HG02884 (cell line): ENCODE results near the gene ZMYND10.

ENCODE experiments used
- ATAC-seq: cut with Tn5 transposase; IDR thresholded peaks from one replicate; pipeline ENCODE4 v1.9.1; 2021; ENCODE audit warnings: mild to moderate bottlenecking, moderate library complexity; ENCODE audit not compliant: unreplicated experiment

The ZMYND10 gene

DNA sequence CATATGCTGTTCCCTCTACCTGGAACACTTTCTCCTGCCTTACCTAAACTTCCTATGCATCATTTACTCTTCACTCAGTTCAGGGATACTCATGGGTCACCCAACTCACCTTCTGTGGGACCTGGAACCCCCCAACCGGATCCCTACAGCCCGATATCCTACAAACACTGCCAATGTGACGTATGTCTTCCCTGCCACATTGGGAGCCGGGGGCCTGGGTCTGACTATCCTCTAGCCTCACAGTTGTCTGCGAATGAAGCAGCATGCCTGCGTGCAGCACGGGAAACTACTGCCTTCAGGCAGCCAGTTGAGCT, 4.6 kb upstream of the ZMYND10 start:
- ATAC-seq = no peak

DNA sequence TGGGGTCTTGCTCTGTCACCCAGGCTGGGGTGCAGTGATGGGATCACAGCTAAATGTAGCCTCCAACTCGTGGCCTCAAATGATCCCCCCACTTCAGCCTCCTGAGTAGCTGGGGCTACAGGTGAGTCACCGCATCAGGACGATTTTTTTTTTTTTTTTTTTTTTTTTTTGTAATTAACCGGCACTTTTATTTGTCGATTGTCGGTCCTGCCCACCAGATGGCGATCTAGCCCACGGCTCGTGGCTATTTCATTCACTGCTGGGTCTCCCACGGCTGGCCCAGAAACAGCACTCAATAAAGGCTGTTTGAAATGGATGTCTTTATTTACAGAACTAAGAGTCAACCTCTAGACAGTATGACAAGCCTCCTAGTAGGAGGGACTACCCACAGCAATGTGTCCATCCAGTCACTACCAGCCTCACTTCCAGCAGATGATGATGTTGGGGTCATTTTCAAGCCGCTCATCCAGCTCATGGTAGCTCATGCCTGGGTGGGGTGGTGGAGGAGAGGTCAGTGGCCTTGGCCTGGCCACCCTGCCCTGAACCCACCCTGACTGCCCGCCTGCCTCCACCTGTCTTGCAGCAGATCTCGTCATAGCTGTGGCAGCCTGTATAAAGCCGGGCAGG, 1.8 kb upstream of the ZMYND10 start:
- ATAC-seq = no peak

DNA sequence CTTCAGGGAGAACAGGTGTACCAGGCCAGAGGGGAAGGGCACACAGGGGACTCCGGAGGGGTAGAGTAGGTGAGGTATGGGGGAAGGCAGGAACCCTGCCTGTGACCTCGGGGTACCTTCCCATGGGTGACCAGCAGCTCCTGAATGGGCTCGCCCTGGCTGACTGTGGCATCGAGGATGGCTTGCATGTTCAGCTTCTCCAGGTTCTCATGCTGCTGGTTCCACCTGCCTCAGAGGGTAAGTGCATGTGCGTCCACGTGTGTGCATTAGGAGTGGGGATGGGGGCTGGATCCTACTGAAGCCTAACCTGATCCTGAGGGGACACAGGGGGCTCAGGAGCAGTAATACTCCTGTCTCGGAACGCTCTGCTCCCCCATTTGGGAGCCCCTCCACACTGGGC, 524 bp downstream of the ZMYND10 start:
- no peak for ATAC-seq

DNA sequence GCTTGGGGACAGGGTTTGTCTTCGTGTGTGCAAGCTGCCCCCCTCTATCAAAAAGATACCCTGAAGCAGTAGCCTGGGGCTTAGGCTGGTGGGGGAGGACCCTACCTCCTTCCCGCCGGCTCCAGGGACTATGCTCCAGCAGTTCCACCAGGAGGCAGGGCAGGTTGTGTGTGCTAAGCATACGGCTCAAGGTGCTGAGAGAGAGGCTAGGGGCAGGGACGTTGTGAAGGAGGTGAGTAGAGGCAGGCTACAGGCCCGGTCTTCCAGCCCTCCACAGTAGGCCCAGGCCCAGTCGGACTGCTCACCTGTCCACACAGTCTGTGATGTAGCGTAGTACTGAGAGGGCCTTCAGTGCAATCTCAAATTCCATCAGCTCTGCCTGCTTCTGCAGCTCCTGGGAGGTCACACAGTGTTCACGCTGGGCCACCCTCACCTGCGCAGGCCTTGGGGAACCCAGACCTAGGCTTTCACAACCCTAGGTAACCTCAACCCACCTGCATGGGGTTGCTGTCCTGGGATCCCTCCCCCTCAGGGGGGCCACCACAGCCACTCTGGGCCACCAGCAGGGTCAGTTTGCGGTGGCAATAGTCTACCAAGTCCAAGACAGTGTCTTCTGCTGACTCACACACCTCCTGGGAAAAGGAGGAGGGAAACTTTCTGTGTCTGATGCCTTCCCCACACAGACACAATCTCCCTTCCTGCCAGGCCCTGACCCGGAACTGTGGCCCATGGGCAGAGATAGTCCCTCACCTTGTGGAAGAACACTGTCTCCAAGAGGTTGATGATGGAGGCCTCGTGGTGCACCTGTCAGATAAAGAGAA, 2.5 kb downstream of the ZMYND10 start:
- no peak for ATAC-seq

DNA sequence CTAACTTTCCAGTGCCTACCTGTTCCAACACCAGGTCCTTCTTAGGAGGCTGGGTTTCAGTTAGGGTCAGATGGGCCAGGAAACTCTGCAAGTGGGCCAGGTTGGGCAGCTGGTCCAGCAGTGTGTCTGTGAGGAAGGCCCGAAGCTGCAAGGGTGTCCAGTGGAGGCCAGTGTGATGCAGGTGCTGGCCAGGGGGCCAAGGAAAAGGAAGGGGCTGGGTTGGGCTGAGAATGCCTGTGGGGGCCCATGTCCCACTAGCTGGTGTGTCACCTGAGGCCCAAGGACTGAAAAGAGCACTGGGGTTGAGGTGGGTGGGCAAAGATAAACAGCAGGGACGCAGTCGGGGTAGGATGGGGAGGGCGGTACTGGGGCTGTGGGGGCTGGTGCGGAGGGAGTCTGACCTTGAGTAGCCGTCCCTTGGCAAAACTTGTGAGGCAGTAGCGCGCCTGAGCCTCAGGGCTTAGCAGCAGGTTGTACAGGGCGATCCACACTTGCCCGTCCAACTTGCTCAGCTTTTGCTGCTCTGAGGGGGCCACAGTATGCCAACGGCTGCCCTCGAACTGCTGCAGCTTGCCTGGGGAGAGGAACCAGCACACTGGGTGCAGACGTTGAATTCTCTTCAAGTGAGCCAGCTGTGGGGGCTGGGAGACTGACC, 3.4 kb downstream of the ZMYND10 start:
- ATAC-seq = no peak

DNA sequence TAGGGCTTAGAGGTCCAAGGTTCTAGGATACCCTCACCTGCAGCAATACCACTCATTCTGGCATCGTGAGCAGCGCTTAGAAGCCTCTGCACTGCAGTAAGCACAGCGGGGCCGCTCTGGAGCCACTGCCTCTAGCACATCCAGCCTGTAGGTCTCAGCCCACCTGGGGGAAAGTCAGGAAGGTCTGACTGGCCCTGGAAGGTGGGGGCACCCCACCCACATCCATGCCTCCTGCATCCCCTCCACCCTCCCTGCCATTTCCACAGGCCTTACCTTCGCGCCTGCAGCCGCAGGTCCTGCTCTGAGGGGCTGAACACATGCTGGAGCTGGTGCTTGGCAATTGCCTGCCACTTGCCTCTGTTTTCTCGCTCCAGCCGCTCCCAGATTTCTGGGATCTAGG, 4.0 kb downstream of the ZMYND10 start:
- ATAC-seq = no peak

DNA sequence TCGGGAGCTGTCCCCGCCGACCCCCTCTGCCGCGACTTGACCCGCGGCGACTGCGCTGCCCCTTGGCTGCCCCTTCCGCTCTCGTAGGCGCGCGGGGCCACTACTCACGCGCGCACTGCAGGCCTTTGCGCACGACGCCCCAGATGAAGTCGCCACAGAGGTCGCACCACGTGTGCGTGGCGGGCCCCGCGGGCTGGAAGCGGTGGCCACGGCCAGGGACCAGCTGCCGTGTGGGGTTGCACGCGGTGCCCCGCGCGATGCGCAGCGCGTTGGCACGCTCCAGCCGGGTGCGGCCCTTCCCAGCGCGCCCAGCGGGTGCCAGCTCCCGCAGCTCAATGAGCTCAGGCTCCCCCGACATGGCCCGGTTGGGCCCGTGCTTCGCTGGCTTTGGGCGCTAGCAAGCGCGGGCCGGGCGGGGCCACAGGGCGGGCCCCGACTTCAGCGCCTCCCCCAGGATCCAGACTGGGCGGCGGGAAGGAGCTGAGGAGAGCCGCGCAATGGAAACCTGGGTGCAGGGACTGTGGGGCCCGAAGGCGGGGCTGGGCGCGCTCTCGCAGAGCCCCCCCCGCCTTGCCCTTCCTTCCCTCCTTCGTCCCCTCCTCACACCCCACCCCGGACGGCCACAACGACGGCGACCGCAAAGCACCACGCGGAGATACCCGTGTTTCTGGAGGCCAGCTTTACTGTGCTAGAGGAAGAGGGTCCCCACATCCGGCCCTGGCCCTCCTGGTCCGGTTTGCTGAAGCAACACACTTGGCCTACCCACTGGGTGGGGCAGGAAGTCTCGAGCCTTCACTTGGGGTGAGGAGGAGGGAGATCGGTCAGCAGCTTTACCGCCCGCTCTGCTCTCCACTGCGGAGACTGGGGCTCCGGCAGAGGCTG, 4.8 kb downstream of the ZMYND10 start, which contains the start of gene RASSF1:
Gene RASSF1 (minus strand): TSS at position 389 of the 882 bp plus-strand sequence. CDS start 31 bp downstream, at position 358.
- ATAC-seq = no peak

DNA sequence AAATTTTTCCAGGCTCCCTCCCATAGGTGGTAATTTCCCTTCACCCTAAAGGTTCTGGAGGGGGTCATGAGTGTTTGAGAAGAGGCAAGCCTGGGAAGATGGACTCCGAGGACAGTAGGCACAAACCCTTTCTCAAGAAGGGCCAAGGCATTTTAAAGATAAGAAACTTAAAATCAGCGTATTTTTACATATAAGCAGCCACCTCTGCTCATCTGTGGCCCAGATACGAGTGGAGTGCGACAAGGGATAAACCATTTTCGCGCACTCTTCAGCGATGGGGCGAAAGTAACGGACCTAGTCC, 5.4 kb downstream of the ZMYND10 start:
- ATAC-seq = no peak

DNA sequence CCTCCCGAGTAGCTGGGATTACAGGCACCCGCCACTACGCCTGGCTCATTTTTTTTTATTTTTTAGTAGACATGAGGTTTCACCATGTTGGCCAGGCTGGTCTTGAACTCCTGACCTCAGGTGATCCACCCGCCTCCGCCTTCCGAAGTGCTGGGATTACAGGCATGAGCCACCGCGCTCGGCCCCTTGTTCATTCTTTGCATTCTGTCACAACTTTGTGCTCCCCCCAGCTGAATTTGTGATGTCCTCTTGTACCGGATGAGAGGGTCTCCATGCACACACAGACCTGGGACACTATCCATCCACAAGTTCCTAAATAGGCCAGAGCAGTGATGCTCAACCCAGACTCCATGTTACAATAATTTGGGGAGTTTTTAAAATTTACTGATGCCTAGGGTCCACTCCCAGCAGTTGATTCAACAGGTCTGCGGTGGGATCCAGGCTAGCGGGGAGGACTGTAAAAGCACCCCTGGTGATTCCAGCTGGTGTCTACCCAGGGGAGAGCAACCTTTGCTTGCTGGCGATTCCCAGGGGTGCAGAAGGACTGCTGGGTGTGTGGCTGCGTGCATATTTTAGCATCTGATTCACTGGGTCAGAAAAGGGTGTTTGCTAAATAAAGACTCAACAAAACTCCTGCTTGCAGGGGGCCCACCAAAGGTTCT, 5.9 kb downstream of the ZMYND10 start:
- ATAC-seq = no peak

DNA sequence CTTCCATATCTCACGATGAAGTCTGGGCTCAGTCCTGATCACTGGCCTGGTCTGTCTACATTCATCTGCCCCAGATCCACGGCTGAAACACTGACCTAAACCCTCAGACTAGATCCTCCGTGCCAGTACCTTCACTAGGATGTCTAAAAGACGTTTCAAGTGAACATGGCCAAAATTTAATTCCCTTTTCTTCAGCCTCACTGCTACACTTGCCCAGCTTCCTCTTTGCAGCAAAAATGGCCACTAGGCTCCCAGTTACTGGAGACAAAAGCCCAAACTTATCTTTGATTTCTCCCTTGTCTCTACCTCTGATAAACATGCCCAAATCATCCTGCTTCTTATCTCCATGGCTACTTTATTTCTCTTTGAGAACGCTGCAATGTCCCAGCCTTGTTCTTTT, 6.6 kb downstream of the ZMYND10 start:
- ATAC-seq = no peak

DNA sequence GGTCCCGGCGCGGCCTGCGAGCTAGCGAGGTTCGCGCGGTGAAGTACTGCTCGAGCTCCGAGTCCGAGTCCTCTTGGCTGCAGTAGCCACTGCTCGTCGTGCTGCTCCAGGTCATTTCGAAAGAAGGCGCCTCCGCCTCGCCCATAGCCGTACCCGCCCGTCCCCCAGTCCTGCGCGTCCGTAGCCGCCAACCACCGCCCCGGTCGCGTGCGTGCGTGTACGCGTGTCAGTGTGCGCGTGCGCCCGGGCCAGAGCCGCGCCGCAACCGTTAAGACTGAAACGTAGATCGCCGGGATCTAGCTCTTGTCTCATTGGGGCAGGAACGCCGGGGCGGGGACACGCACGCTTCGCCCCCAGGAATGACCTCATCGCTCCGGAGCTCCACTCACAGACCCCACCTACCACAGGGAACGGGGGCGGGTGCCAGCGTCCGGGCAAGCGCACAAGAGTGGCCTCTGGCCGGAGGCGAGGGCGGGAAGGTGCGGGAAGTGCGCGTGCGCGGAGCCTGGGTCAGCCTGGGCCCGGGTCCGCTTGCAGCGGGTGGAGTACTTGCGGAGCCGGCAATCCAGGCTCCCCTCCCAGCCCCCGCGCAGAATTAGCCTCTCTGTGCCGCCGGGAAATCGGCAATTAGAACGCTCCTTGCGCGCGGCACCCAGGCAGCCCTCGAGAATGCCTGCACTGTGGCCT, 8.2 kb downstream of the ZMYND10 start:
- ATAC-seq = peak; percentile 65

DNA sequence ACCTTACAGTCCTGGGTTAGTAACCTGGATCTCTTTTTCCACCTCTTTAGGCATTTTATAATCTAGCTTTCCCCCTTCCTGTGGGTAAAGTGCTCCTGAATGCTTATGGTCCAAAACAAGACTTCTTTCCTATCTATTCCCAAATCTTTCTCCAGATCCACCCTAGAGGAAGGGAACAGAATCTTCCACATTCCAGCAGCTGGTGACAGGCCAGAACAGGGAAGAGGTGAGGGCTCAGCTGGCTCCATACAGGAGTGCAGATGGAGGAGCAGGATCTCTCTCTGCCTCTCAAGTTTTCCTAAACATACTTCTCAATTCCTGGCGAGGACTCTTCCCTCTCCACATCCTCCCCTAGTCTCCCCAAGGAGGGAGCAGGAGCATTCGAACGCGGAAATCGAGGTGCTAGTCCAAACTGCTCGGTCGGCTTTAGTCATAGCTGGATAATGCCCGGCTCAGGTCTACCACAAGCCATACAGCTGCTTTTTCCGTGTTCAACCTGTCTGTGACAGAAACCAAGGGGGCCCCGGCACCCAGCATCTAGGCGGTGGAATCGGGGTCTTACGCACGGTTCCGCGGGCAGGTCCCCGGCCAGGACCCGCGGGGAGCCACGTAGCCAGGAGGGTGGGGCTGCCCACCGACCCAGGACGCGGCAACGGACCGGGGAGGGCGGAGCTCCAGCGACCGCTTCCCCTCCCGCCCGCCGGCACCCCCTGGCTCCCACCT, 8.9 kb downstream of the ZMYND10 start:
- ATAC-seq = peak; percentile 4

DNA sequence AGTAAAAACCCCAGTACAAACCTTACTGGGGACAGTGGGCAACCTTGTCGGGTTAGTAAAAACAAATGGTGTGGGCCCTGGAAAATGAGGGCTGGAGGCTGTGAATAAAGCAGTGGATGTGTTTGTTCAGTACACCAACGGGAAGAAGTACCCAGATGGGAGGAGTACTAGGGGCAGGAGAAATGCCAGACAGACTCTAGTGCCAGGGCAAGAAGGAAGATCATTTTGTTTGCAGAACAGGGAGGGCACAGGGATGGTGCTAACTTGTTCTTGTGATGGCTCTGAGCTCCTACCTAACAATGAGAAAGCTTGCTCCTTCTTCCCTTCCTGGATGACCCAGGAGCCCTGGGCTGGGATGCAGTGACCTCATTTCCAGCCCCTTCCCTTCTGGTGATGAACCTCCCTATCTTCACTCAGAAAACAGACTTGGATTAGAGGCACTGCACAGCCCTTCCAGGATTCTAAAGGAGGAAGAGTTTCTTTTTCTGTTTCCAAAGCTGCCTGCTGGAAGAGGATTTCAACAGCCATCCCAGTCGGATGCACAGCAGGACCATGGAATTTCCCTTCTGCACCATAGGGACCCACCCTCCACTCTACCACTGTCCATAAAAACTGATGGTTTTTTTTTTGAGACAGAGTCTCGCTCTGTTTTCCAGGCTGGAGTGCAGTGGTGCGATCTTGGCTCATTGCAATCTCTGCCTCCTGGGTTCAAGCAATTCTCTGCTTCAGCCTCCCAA, 11.0 kb downstream of the ZMYND10 start:
- ATAC-seq = no peak

DNA sequence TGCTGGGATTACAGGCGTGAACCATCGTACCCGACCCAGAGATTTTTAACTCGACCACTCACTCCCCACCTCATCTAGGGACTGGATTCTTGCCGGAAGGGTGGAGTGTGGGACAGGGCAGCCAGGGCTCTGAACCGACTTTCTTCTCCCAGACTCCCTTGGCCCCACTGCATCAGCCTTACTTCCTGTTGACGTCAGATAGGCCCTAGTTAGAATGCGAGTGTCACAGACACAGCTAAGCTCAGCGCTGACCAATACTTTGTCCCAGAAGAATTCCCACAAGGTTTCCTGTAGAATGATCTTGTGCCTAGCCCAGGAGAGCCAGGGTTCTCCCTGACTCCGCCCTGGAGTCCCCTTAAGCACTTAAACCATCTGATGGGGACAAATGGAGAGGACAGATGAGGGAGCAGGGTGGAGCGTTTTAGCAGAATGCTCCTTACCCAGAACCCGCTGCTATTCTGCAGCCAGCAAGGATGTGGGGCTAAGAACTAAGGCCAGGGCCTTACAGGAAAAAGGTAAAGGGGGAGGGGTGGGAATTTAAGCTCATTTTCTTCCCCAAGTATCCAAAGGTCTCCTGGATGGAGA, 11.7 kb downstream of the ZMYND10 start:
- no peak for ATAC-seq

DNA sequence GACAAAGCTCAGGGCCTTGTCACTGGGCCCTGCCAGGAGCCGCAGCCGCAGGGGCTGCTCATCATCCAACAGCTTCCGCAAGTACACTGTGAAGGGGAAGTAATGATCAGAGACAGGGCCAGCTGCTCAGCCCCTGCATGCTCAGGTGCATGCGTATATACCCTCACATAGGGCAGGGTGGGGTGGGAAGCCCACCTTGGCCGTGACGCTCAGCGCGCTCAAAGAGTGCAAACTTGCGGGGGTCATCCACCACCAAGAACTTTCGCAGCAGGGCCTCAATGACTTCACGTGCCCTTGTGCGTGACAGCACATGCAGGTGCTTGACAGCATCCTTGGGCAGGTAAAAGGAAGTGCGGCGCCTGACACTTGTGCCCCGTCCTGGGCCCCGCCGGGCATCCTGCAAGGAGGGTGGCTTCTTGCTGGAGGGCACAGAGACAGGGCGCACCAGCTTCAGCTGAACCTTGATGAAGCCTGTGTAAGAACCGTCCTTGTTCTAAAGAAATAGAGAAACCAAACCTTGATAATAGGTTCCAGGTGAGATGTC, 14.1 kb downstream of the ZMYND10 start:
- ATAC-seq = no peak

DNA sequence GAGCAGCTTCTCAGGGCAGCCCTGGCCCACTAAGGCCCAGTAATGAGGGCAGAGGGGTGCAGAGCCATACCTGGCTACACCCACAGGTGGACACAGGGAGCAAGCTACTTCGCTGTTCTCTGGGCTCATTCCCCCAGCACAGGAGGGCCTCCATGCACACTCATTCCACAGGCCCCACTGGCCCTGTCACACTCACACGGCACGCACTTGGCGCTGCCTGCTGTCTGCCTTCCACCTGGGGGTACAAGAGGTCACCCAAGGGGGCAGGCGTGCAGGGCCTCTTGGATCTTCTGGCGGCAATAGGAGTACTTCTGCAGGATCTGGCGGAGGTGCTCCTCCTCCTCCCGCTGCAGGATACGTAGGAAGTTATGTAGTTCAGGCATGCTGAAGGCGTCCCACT, 15.2 kb downstream of the ZMYND10 start:
- ATAC-seq = no peak

DNA sequence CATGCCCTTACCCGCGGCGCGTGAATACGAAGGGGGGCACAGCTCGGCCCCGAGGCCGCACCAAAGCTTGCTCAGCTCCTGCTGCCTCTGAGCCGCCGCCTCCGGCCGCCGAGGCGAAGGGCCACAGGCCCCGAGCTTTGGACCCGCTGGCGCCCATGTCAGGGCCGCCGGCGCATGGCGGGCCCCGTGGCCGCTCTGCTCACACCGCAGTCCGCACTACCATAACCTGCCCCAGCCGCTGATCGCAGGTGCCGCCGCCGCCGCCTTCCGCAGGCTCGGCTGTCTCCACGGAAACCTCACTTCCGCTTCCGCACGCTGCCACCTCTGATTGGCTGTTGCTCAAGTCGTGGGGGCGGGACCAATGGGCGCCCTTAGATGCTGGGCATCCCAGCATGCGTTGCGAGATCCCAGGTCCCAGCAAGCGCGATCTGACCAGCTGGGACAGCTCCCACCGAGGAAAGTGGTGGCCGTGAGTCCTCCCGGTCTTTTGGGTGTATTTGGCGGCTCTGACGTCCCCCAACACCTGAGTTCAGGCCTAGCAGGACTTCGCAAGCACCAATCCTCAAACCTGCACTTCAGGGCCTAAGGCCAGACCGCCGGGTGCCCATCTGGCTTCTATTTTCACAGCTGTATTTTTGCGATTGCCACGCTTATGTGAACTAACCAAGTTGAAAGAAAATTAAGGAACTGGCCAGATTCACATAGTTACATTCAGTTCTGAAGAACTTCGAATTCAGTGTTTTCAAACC, 17.4 kb downstream of the ZMYND10 start, which contains the start of gene TUSC2:
Gene TUSC2 (minus strand): TSS at position 281 of the 749 bp plus-strand sequence. CDS start 124 bp downstream, at position 157.
- peak; percentile 90 for ATAC-seq
